Left forelimb (tissue), 1 donor: ENCODE data around the gene PPP1R3C.

ENCODE experiments used
- DNase-seq: peaks from one replicate; pipeline ENCODE4 v3.0.0-alpha.2; 2018; ENCODE audit warnings: low spot score

The PPP1R3C gene

GRCh38 chr10:91601212-91601611 lies 31.7 kb downstream of the PPP1R3C start:
- no peak for DNase-seq

- no peak for DNase-seq
These were observed 34.5 kb downstream of the PPP1R3C start for GRCh38 chr10:91598211-91598977.

- no peak for DNase-seq
These were observed 35.5 kb downstream of the PPP1R3C start for GRCh38 chr10:91597197-91597881.

- DNase-seq: no peak
These were observed 36.1 kb downstream of the PPP1R3C start for GRCh38 chr10:91596825-91597196.

GRCh38 chr10:91593834-91594233 lies 39.0 kb downstream of the PPP1R3C start:
- no peak for DNase-seq

- DNase-seq: no peak
These were observed 39.5 kb downstream of the PPP1R3C start for GRCh38 chr10:91593366-91593765.

GRCh38 chr10:91592266-91592975 lies 40.5 kb downstream of the PPP1R3C start:
- DNase-seq: no peak

- no peak for DNase-seq
These were observed 41.1 kb downstream of the PPP1R3C start for GRCh38 chr10:91591797-91592174.

- no peak for DNase-seq
These were observed 41.7 kb downstream of the PPP1R3C start for GRCh38 chr10:91590904-91591796.

GRCh38 chr10:91590142-91590903 lies 42.5 kb downstream of the PPP1R3C start:
- peak; percentile 76 for DNase-seq

- no peak for DNase-seq
These were observed 43.2 kb downstream of the PPP1R3C start for GRCh38 chr10:91589658-91590035.

- DNase-seq: no peak
These were observed 43.7 kb downstream of the PPP1R3C start for GRCh38 chr10:91589015-91589657.

- DNase-seq: no peak
These were observed 44.9 kb downstream of the PPP1R3C start for GRCh38 chr10:91587710-91588638.

- DNase-seq: no peak
These were observed 50.7 kb downstream of the PPP1R3C start for GRCh38 chr10:91582153-91582554.

GRCh38 chr10:91579329-91579985 lies 53.4 kb downstream of the PPP1R3C start:
- DNase-seq: no peak
